ENCODE results near the gene INPP5K.

Gene INPP5K

GRCh38 chr17:1506649-1507267 lies 9.7 kb downstream of the INPP5K start:
- no peak overlapping the region for H3K4me3 ChIP-seq (ENCODE audit: control insufficient read depth, low read depth, low read length)
- TF ChIP-seq CTCF (IDR thresholded peaks at IDR 0.05; ENCODE audit: control insufficient read depth, insufficient read depth, low read depth, low read length, missing control alignments): no peak
- no peak for DNase-seq (ENCODE audit: low read depth)

- no peak for TF ChIP-seq CTCF (IDR thresholded peaks at IDR 0.05; ENCODE audit: control insufficient read depth, insufficient read depth, low read depth, low read length, missing control alignments)
- H3K4me3 ChIP-seq (ENCODE audit: control insufficient read depth, low read depth, low read length): no peak overlapping the region
- no peak for DNase-seq (ENCODE audit: low read depth)
Observed at GRCh38 chr17:1505586-1505985, 10.8 kb downstream of the INPP5K start.

- no peak for TF ChIP-seq CTCF (IDR thresholded peaks at IDR 0.05; ENCODE audit: control insufficient read depth, insufficient read depth, low read depth, low read length, missing control alignments)
- no peak for DNase-seq (ENCODE audit: low read depth)
- no peak overlapping the region for H3K4me3 ChIP-seq (ENCODE audit: control insufficient read depth, low read depth, low read length)
Observed at GRCh38 chr17:1504866-1505265, 11.5 kb downstream of the INPP5K start.

GRCh38 chr17:1503699-1504098 lies 12.7 kb downstream of the INPP5K start:
- DNase-seq (ENCODE audit: low read depth): no peak
- TF ChIP-seq CTCF (IDR thresholded peaks at IDR 0.05; ENCODE audit: control insufficient read depth, insufficient read depth, low read depth, low read length, missing control alignments): no peak
- H3K4me3 ChIP-seq (ENCODE audit: control insufficient read depth, low read depth, low read length): no peak overlapping the region

GRCh38 chr17:1498869-1499268 lies 17.5 kb downstream of the INPP5K start:
- TF ChIP-seq CTCF (IDR thresholded peaks at IDR 0.05; ENCODE audit: control insufficient read depth, insufficient read depth, low read depth, low read length, missing control alignments): no peak
- DNase-seq (ENCODE audit: low read depth): peak; percentile 74
- H3K4me3 ChIP-seq (ENCODE audit: control insufficient read depth, low read depth, low read length): no peak overlapping the region

- no peak overlapping the region for H3K4me3 ChIP-seq (ENCODE audit: control insufficient read depth, low read depth, low read length)
- no peak for TF ChIP-seq CTCF (IDR thresholded peaks at IDR 0.05; ENCODE audit: control insufficient read depth, insufficient read depth, low read depth, low read length, missing control alignments)
- no peak for DNase-seq (ENCODE audit: low read depth)
Observed at GRCh38 chr17:1498233-1498632, 18.2 kb downstream of the INPP5K start.

- no peak for DNase-seq (ENCODE audit: low read depth)
- TF ChIP-seq CTCF (IDR thresholded peaks at IDR 0.05; ENCODE audit: control insufficient read depth, insufficient read depth, low read depth, low read length, missing control alignments): no peak
Observed at GRCh38 chr17:1497831-1498230, 18.6 kb downstream of the INPP5K start.

More at GRCh38 chr17:1497831-1498230, 18.6 kb downstream of the INPP5K start:
- no peak overlapping the region for H3K4me3 ChIP-seq (ENCODE audit: control insufficient read depth, low read depth, low read length)
